GM19240 (cell line): ENCODE measurements around the gene SIX1.

ENCODE experiments used
- DNase-seq: peaks from one replicate; pipeline ENCODE4 v3.0.0; 2011; ENCODE audit warnings: low spot score; ENCODE audit not compliant: insufficient read length

The SIX1 gene

DNA sequence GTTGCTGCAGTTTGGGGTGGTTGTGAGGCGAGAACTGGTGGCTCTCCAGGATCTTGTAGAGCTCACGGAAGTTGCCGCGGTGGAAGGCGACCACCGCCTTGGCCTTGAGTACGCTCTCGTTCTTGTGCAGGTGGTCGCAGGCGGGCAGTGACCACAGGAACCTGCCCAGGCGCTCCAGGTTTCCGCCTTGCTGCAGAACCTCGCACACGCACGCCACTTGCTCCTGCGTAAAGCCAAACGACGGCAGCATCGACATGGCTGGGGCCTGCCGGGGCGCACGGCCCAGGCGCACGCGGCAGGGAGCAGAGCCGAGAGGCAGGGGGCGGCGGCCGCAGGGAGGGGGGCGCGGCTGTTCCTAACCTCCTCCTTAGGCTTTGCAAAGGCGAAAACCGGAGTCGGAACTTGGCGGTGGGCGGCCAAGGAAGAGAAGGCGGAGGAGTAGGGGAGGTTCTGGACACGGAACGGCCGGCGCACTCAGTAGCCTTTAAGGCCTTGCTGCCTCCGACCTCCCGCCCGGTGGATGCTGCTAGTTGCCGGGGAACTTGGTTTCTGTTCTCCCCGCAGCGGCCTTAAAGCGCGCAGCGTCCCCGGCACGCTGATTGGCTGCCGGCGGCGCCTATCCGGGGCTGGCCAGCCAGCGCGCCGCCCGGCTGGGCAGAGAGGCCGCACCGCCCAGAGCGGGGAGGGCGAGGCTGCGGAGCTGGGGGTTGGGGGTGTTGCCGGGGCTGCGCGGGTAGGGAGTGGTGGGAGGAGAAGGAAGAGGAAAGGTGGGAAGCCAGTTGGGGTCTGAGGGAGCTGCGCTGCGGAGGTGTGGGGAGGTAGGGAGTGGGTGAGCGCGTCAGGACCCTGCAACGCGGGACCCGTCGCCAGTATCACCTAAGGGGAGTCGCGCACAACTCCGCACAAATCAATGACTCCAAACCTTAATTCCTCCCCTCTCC, at the start of gene SIX1:
SIX1 (minus strand) TSS at position 544 of the 941 bp plus-strand sequence; CDS start at position 256, 288 bp downstream.
- no peak for DNase-seq

DNA sequence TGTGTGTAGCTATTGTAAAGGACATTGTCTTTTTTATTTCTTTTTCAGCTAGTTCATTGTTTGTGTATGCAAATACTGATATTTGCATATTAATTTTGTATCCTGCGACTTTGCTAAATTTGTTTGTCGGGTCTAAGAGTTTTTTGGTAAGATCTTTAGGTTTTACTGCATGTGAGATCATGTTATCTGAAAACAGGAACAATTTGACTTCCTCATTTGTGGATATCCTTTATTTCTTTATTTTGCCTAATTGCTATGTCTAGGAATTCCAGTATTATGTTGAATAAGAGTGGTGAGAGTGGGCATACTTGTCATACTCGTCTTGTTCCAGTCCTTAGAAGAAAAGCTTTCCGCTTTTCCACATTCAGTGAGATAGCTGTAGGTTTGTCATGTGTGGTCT, 46.0 kb upstream of the SIX1 start:
- DNase-seq = no peak

DNA sequence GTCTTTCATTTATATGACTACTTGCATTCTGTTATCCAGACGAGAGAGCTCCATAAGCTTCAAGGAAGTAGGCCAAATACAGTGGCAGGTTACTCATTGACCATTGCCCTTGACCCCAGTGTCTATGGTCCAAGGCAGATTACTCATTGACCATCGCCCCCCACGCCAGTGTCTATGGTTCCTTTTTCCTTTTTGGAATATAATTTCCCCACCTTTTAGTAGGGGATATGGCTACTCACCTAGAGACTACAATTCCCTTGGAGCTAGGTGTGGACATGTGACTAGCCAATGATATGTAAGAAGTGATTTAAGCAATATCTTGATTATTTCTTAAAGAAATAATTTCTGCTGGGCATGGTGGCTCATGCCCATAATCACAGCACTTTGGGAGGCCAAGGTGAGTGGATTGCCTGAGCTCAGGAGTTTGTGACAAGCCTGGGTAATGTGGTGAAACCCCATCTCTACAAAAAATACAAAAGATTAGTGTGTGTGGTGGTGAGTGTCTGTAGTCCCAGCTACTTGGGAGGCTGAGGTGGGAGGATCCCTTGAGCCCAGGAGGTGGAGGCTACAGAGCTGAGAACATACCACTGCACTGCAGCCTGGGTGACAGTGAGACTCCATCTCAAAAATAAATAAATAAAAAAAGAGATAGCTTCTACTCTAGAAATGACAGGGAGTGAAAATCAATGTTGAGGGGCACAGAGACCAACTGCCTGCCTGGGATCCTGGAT, 42.3 kb upstream of the SIX1 start:
- no peak for DNase-seq

GRCh38 chr14:60686865-60687264, 37.6 kb upstream of the SIX1 start:
- DNase-seq = no peak

DNA sequence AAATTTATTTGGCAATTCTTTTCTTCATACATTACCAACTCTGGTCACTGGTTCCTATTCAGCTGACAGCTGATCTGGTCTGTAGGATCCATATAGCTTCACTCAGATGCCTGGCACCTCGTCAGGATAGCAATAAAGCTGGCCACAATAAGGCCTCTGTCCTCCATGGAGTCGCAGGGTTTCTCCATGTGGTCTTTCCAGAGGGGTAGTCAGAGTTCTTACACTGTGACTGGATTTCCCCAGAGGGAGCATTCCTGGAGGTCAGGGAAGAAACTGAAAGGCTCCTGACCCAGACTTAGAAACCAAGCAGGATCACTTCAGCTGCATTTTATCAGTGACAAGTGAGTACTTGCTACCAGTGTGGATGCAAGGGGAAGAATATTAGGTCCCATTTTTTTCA, 34.9 kb upstream of the SIX1 start:
- DNase-seq = no peak

DNA sequence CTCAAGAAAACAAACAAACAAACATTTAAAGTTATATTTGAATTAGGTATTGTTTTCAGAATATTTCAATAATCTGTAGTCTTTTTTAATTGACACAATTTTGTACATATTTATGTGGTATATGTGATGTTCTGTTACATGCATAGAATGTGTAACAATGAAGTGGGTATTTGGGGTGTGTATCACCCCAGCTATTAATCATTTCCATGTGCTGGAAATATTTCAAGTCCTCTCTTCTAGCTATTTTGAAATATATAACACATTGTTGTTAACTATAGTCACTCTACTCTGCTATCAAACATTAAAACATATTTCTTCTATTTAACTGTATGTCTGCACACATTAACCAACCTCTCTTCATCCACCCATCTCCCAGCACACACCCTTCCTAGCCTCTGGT, 32.0 kb upstream of the SIX1 start:
- DNase-seq = no peak

GRCh38 chr14:60680511-60680910, 31.2 kb upstream of the SIX1 start:
- no peak for DNase-seq

DNA sequence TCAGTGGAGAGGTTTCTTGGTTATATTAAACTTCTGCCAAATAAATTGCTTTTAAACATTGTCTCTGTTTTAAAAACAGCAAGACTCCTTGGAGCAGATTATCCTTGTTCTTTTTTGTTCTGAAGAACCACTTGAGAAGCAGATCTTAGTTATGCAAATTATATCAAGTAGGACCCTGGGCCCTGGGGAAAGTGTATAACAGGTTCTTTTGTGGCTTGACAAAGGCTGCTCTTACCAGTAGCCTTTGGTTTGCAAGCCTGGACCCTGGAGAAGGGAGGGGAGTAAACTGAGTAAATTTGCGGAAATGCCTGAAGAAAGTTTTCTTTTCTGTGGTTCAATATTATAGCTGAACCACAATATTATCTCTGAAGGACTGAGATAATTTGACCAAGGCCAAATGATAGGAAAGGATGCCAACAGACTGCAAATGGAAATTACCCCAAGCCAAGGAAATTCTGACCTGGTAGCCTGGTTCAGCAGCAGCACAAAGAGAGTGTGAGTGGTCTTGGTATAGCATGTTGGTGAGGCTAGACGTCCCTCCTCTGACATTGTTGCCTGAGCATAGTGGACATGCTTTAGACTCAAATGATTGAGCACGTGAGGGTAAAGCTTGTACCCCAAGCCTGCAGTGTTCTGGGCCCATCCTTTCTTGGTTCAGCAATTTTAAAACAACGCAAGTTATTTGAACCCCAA, 30.4 kb upstream of the SIX1 start:
- DNase-seq = no peak

GRCh38 chr14:60677701-60678100, 28.4 kb upstream of the SIX1 start:
- DNase-seq = no peak

DNA sequence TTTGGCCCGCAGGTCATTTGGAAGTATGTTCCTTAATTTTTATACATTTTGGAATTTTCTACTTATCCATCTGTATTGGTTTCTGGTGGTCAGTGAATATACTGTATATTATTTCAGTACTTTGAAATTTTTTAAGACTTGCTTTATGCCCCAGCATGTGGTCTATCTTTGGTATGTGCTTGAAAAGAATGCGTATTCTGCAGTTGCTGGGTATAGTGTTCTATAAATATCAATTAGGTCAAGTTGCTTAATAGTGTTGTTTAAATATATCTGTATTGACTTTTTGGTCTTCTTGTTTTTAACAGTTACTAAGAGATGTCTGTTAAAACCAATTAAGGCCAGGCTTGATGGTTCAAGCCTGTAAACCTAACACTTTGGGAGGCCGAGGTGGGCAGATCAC, 21.7 kb upstream of the SIX1 start:
- DNase-seq = no peak

DNA sequence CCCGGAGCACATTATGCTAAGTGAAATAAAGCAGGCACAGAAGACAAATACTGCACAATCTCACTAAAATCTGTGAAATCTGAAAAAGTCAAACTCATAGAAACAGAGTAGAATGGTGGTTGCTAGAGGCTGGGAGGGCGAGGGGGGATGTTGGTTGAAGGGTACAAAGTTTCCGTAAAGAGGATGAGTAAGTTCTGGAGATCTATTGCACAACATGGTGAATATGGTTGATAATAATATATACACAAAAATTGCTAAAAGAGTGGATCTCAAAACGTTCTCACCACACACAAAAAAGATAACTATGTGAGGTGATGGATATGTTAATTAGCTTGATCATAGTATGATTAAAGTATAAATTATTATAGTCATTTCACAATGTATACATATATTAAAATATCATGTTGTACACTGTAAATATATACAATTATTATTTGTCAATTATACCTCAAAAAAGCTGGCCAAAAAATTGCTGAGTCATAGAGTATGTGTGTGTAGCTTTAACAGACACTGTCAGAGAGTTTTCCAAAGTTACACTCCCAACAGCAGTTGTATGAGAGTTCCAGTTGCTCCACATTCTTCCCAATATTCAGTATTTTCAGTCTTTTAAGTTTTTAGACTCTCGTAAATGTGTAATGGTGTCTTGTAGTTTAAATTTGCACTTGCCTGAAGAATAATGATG, 19.3 kb upstream of the SIX1 start:
- DNase-seq = no peak

- DNase-seq = no peak
Observed at GRCh38 chr14:60665177-60665550, 15.9 kb upstream of the SIX1 start.

DNA sequence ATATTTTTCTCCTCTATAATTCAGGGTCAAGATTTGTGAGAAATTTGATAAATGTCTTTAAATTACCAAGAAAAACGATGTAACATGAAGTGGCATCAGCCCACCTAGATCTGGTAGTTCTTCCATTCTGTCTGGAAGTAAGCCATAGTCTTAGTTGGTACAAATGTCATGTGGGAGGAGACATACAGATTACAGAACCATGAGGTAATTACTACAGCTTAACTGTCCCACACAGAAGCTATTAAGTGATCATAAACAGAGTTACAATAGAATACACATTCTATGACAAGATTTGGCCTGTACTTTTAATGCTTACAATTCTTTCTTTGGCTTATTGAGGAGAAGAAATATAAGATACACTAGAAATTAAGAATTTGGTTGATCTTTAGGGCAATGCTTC, 13.7 kb upstream of the SIX1 start:
- no peak for DNase-seq

DNA sequence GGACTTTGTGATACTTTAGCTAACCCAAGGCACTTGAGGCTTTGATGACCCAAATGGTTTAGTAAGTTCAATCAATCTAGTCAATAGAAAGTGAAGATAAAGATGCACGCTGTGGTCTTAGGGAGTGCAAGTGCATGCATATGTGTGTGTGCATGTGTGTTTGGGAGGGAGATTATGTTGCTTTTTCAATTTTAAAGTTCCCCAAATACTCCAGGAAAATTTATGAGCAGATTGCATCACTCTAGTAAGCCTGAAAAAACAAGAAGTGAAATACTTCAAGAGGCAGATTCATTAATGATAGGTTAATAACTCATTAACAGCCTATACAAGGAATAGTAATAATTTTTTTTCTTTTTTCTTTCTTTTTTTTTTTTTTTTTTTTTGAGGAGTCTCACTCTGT, 12.4 kb upstream of the SIX1 start:
- DNase-seq = no peak

DNA sequence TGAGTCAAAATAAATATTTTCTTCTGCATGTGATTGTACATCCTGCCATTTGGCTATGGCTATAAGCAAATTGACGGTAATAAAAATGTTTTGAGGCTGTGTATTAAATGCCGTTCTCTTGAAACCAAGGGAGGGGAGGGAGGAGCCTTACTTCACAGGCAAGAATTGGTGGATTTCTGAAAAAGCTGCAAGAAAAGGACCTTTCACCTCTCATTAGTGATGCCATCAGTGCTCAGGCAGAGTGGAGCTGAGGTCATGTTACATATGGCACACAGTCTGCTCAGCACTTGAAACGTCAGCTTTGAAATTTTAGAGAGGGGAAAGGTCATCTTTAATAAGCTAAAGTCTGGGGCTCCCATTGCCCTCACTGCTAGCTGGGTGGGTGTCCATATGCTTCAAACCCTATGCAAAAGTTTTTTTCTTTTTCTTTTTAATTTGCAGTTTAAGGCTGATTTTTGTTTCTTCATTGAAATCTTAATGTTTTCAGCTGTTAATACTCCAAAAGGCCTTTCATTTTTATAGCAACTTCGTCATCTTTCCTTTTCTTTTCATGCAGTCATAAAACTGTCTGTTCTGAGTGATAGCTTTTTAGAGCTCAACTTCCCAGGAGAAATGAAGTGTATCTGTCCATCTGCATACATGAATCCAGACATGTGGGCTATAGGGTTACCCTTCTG, 9.8 kb upstream of the SIX1 start:
- no peak for DNase-seq

DNA sequence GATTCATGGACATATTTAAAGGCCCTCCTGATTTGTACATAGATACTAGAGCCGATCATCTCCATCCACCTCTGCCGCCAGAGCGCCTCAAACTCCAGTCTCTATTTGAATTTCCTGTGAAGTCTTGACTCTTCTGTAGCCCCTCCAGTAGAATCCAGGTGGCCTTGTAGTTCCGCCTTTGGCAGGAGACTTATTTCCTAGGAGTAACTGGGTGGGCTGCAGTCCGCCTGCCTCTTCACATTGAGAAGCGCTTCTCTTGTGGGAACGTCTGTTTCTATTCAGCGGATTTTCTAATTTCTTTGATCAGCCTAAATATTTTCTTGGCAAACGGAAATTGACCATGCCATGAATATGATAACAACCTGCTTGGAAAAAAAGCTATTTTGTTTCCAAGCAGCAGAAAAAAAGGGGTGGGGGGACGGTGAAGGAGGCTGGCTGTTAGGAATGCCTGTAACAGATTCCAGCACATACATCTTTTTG, 9.0 kb upstream of the SIX1 start:
- no peak for DNase-seq

DNA sequence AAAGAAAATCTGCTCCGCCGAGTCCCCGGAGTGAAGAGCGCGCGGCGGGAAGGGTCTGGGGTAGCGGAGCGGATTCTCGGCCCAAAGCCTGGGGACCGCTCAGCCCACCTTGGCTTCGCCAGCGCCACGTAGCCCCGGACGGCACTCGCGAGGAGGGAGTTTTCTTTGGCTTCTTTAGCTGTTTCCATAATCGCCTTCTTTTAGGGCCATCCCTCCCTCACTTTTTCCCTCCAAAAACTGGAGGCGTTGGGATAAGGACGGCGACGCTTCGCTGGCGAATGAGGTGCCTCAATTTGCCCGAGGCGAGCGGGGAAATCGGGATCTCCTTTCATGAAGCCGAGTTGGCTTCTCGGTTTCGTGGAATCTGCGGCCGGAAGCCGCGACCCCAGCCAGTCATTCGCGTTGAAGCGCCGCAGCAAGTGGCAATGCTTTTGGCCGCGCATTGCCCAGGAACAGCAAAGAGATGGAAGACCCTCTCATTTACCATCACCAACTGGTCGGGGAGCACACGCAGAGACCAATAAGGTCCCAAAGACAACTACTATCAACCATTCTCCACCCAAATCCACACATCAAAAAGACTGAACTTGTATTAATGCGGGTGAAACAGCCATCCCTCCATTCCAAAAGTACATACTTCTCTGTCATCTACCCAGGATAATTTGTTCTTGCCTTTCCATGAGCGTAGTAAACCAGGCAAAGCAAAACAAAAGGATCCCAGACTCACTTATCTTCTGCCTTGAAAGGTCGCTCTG, 8.4 kb upstream of the SIX1 start:
- DNase-seq = no peak

GRCh38 chr14:60656686-60657455, 7.6 kb upstream of the SIX1 start:
- peak; percentile 38 for DNase-seq
